MM.1S (cell line): Measurements from ENCODE around the gene JAG1.

Experiments used
- DNase-seq: peaks from one replicate; pipeline ENCODE4 v3.0.0-alpha.2; 2015
- H2AFZ ChIP-seq: fragments of 300-600 bp; sonication (generic); 2 replicates; pipeline ENCODE4 v1.6.0; 2016; ENCODE audit warnings: antibody characterized with exemption, low read length
- H3F3A ChIP-seq: fragments of 300-600 bp; sonication (generic); 2 replicates; pipeline ENCODE4 v1.6.1; 2016; ENCODE audit warnings: mild to moderate bottlenecking, antibody characterized with exemption, low read length, moderate library complexity, mixed read lengths; ENCODE audit not compliant: insufficient read depth
- H3K27ac ChIP-seq: fragments of 300-600 bp; sonication (generic); 2 replicates; pipeline ENCODE4 v1.5.1; 2016; ENCODE audit warnings: mild to moderate bottlenecking, low read length
- H3K27me3 ChIP-seq: fragments of 300-600 bp; sonication (generic); replicated peaks from 2 replicates; pipeline ENCODE4 v1.6.0; 2016; ENCODE audit warnings: low read length; ENCODE audit not compliant: insufficient read depth
- H3K36me3 ChIP-seq: fragments of 300-600 bp; sonication (generic); replicated peaks from 2 replicates; pipeline ENCODE4 v1.6.1; 2016; ENCODE audit warnings: mild to moderate bottlenecking, low read length, mixed read lengths; ENCODE audit not compliant: insufficient read depth
- H3K4me1 ChIP-seq: fragments of 300-600 bp; sonication (generic); 2 replicates; pipeline ENCODE4 v1.6.1; 2016; ENCODE audit warnings: low read length, mixed read lengths
- H3K4me2 ChIP-seq: fragments of 300-600 bp; sonication (generic); 2 replicates; pipeline ENCODE4 v1.6.0; 2016; ENCODE audit warnings: low read depth, low read length
- H3K4me3 ChIP-seq: fragments of 300-600 bp; sonication (generic); 2 replicates; pipeline ENCODE4 v1.5.1; 2016; ENCODE audit warnings: low read length, mixed read lengths
- H3K79me2 ChIP-seq: fragments of 300-600 bp; sonication (generic); 2 replicates; pipeline ENCODE4 v1.6.1; 2016; ENCODE audit warnings: mixed run types, low read length, mixed read lengths
- H3K9ac ChIP-seq: fragments of 300-600 bp; sonication (generic); 2 replicates; pipeline ENCODE4 v1.6.1; 2016; ENCODE audit warnings: low read length, mixed read lengths
- H3K9me2 ChIP-seq: fragments of 300-600 bp; sonication (generic); replicated peaks from 2 replicates; pipeline ENCODE4 v1.6.1; 2016; ENCODE audit warnings: mild to moderate bottlenecking, low read length, mixed read lengths; ENCODE audit not compliant: insufficient read depth
- H3K9me3 ChIP-seq: fragments of 300-600 bp; sonication (generic); replicated peaks from 2 replicates; pipeline ENCODE4 v1.6.1; 2016; ENCODE audit warnings: mild to moderate bottlenecking, low read length, mixed read lengths; ENCODE audit not compliant: insufficient read depth
- H4K20me1 ChIP-seq: fragments of 300-600 bp; sonication (generic); 2 replicates; pipeline ENCODE4 v1.6.1; 2016; ENCODE audit warnings: mild to moderate bottlenecking, low read length, moderate library complexity, mixed read lengths; ENCODE audit not compliant: insufficient read depth
- CTCF ChIP-seq: fragments of 300-600 bp; sonication (generic); IDR thresholded peaks from 2 replicates; pipeline ENCODE4 v1.5.1; 2016; ENCODE audit warnings: antibody characterized with exemption, low read length, mixed read lengths
- EZH2 ChIP-seq: fragments of 300-600 bp; sonication (generic); optimal IDR thresholded peaks from 2 replicates; pipeline ENCODE3; 2017; ENCODE audit warnings: low read depth, mild to moderate bottlenecking, antibody characterized with exemption, low read length, mixed read lengths
- EZH2phosphoT487 ChIP-seq: fragments of 300-600 bp; sonication (generic); IDR thresholded peaks from 2 replicates; pipeline ENCODE4 v1.6.1; 2018; ENCODE audit warnings: antibody characterized with exemption, low read length

JAG1 gene

GRCh38 chr20:10643560-10643873 lies 30.3 kb downstream of the JAG1 start:
- Histone ChIP-seq H3K79me2 (no peaks in the 10 kb centered on the region), H2AFZ (no peak overlapping the region), H3F3A (no peaks in the 10 kb centered on the region), H3K4me1 (peaks cover 6% of the 10 kb centered on the region; the same call in 1 of the 2 replicates), H3K27ac (no peak overlapping the region), H3K9me3 (no peaks in the 10 kb centered on the region), H3K36me3 (peaks cover 4% of the 10 kb centered on the region), H3K9ac (no peak overlapping the region), H4K20me1 (no peaks in the 10 kb centered on the region), H3K27me3 (no peaks in the 10 kb centered on the region), H3K4me2 (no peak overlapping the region), H3K9me2 (no peaks in the 10 kb centered on the region), H3K4me3 (no peak overlapping the region)
- no peak for TF ChIP-seq EZH2
- no peak for TF ChIP-seq EZH2phosphoT487
- no peak for TF ChIP-seq CTCF
- DNase-seq: no peak

- no peak for TF ChIP-seq EZH2
- no peak for TF ChIP-seq EZH2phosphoT487
- TF ChIP-seq CTCF: no peak
- no peak for DNase-seq
- Histone ChIP-seq H3K79me2 (no peaks in the 10 kb centered on the region), H3K4me2 (no peak overlapping the region), H3K4me1 (peaks cover 6% of the 10 kb centered on the region; the same call in 1 of the 2 replicates), H3K9me2 (no peaks in the 10 kb centered on the region), H3K27me3 (no peaks in the 10 kb centered on the region), H3K27ac (no peak overlapping the region), H2AFZ (no peak overlapping the region), H3F3A (no peaks in the 10 kb centered on the region), H3K4me3 (no peak overlapping the region), H3K9ac (no peak overlapping the region), H3K36me3 (peaks cover 4% of the 10 kb centered on the region), H4K20me1 (no peaks in the 10 kb centered on the region), H3K9me3 (no peaks in the 10 kb centered on the region)
Measured at GRCh38 chr20:10642856-10643559, 30.8 kb downstream of the JAG1 start.

GRCh38 chr20:10641893-10642292 lies 31.9 kb downstream of the JAG1 start:
- Histone ChIP-seq H3F3A (no peaks in the 10 kb centered on the region), H4K20me1 (no peaks in the 10 kb centered on the region), H3K9me2 (no peaks in the 10 kb centered on the region), H3K36me3 (peaks cover 4% of the 10 kb centered on the region; the same call in 1 of the 2 replicates), H3K27me3 (no peaks in the 10 kb centered on the region), H3K4me1 (peaks cover 6% of the 10 kb centered on the region; the same call in 1 of the 2 replicates), H3K27ac (no peak overlapping the region), H3K9ac (no peak overlapping the region), H2AFZ (no peak overlapping the region), H3K4me2 (no peak overlapping the region), H3K4me3 (no peak overlapping the region), H3K9me3 (no peaks in the 10 kb centered on the region), H3K79me2 (no peaks in the 10 kb centered on the region)
- TF ChIP-seq EZH2phosphoT487 (no peak), CTCF (no peak), EZH2 (no peak)
- DNase-seq: no peak
